OCI-LY3 (cell line): Measurements from ENCODE around the gene SIL1.

Experiments
- H2AFZ ChIP-seq: fragments of 200-600, 300-600 bp; shearing (Covaris generic); 2 replicates; pipeline ENCODE4 v1.6.0; 2014; ENCODE audit warnings: antibody characterized with exemption, low read depth, low read length
- H3K27ac ChIP-seq: fragments of 200-600, 300-600 bp; sonication (generic); 2 replicates; pipeline ENCODE4 v1.5.1; 2014; ENCODE audit warnings: mild to moderate bottlenecking, low read length, moderate library complexity, mixed read lengths
- H3K27me3 ChIP-seq: fragments of 200-600, 300-600 bp; sonication (generic); 2 replicates; pipeline ENCODE4 v1.6.1; 2014; ENCODE audit warnings: low read depth, low read length, mixed read lengths
- H3K36me3 ChIP-seq: fragments of 200-600, 300-600 bp; sonication (generic); replicated peaks from 2 replicates; pipeline ENCODE3; 2014; ENCODE audit warnings: low read depth, low read length, mixed read lengths
- H3K4me1 ChIP-seq: fragments of 300-600, 200-600 bp; sonication (generic); 2 replicates; pipeline ENCODE4 v1.6.1; 2014; ENCODE audit warnings: low read length, mixed read lengths
- H3K4me2 ChIP-seq: fragments of 200-600, 300-600 bp; sonication (generic); 2 replicates; pipeline ENCODE4 v1.6.1; 2014; ENCODE audit warnings: low read length, mixed read lengths
- H3K4me3 ChIP-seq: fragments of 300-600, 200-600 bp; sonication (generic); 2 replicates; pipeline ENCODE4 v1.5.1; 2014; ENCODE audit warnings: antibody characterized with exemption, mild to moderate bottlenecking, low read length, moderate library complexity
- H3K79me2 ChIP-seq: fragments of 300-600, 200-600 bp; shearing (Covaris generic); 2 replicates; pipeline ENCODE4 v1.6.1; 2014; ENCODE audit warnings: mild to moderate bottlenecking, low read length, mixed read lengths
- H3K9ac ChIP-seq: fragments of 300-600, 200-600 bp; shearing (Covaris generic); 2 replicates; pipeline ENCODE4 v1.6.0; 2014; ENCODE audit warnings: mild to moderate bottlenecking, low read length, moderate library complexity
- H3K9me3 ChIP-seq: fragments of 200-600, 300-600 bp; shearing (Covaris generic); 2 replicates; pipeline ENCODE4 v1.6.1; 2014; ENCODE audit warnings: low read length, mixed read lengths; ENCODE audit not compliant: insufficient read depth
- H4K20me1 ChIP-seq: fragments of 200-600, 300-600 bp; sonication (generic); 2 replicates; pipeline ENCODE4 v1.6.1; 2016; ENCODE audit warnings: low read length, mixed read lengths; ENCODE audit not compliant: insufficient read depth
- EZH2phosphoT487 ChIP-seq: fragments of 200-600 bp; shearing (Covaris generic); IDR thresholded peaks from 2 replicates; pipeline ENCODE4 v1.6.1; 2018; ENCODE audit warnings: antibody characterized with exemption, mixed run types, low read depth
- TF ChIP-seq, protein P1 (sequence below): fragments of 200-600, 300-600 bp; sonication (generic); IDR thresholded peaks from 2 replicates; pipeline ENCODE4 v1.5.1; 2014; ENCODE audit warnings: antibody characterized with exemption, low read length, low read depth

The SIL1 gene

DNA sequence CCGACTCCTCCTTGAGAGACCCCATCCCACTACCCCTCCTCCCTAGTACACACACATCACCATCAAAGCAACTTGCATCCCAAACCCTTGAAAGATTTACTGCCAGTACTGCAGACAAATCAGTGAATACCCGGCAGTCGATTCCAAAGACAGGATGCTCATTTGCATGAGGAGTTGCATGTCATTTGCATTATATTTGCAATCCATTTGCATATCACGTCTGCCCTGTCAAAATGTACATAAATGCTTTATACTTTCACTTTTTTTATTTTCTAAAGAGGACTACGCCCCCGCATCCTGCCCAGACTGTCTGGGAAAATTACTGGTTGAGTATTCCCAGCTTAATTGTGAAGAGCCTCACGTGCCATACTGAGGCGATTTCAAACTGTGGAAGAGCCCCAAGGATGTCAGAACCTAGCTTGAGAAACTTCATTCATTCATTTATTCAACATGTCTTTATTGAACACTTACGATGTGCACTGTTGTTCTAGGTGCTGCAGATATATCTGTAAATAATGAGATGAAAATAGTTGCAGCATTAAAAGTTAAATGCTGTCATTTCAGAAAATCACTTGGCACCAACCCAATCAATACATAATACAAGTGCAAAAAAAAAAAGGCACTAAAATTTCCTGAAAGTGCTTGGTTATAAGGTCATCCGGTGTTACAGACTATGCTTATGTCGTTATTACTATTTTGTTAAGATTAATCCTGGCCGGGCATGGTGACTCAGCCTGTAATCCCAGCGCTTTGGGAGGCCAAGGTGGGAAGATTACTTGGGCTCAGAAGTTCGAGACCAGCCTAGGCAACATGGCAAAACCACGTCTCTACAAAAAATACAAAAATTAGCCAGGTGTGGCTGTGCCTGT lies 17.2 kb upstream of the SIL1 start:
- Histone ChIP-seq H3K4me2 (no peak overlapping the region), H3K9ac (no peak overlapping the region), H3K27ac (no peak overlapping the region), H3K9me3 (no peaks in the 10 kb centered on the region), H3K4me3 (no peak overlapping the region), H4K20me1 (no peaks in the 10 kb centered on the region), H3K36me3 (no peaks in the 10 kb centered on the region), H3K27me3 (no peaks in the 10 kb centered on the region), H2AFZ (no peak overlapping the region), H3K79me2 (no peaks in the 10 kb centered on the region), H3K4me1 (no peaks in the 10 kb centered on the region)
- TF ChIP-seq, protein P1, sequence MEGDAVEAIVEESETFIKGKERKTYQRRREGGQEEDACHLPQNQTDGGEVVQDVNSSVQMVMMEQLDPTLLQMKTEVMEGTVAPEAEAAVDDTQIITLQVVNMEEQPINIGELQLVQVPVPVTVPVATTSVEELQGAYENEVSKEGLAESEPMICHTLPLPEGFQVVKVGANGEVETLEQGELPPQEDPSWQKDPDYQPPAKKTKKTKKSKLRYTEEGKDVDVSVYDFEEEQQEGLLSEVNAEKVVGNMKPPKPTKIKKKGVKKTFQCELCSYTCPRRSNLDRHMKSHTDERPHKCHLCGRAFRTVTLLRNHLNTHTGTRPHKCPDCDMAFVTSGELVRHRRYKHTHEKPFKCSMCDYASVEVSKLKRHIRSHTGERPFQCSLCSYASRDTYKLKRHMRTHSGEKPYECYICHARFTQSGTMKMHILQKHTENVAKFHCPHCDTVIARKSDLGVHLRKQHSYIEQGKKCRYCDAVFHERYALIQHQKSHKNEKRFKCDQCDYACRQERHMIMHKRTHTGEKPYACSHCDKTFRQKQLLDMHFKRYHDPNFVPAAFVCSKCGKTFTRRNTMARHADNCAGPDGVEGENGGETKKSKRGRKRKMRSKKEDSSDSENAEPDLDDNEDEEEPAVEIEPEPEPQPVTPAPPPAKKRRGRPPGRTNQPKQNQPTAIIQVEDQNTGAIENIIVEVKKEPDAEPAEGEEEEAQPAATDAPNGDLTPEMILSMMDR: no peak
- no peak for TF ChIP-seq EZH2phosphoT487

DNA sequence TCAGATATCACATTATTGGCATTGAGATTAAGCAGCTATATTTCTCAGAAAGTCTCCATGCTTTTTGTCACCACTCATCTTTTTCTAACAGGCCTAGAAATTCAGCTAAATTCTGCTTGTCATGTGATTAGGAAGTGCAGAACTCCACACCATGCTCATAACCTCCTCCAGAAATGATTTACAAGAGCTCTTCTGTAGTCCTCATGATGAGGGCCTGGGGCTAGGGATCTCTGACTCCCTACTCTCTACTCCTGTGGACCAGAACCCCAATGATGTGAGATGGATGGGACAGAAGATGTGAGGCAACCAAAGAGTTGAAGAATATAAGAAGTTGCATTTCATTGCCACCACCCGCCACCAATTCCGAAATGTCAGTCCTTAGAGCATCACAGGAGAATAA lies 16.5 kb upstream of the SIL1 start:
- Histone ChIP-seq H2AFZ (no peak overlapping the region), H4K20me1 (no peaks in the 10 kb centered on the region), H3K4me2 (no peak overlapping the region), H3K27me3 (no peaks in the 10 kb centered on the region), H3K4me1 (no peaks in the 10 kb centered on the region), H3K4me3 (no peak overlapping the region), H3K79me2 (no peaks in the 10 kb centered on the region), H3K27ac (no peak overlapping the region), H3K9ac (no peak overlapping the region), H3K36me3 (no peaks in the 10 kb centered on the region), H3K9me3 (no peaks in the 10 kb centered on the region)
- no peak for TF ChIP-seq EZH2phosphoT487
- TF ChIP-seq, protein P1: no peak

DNA sequence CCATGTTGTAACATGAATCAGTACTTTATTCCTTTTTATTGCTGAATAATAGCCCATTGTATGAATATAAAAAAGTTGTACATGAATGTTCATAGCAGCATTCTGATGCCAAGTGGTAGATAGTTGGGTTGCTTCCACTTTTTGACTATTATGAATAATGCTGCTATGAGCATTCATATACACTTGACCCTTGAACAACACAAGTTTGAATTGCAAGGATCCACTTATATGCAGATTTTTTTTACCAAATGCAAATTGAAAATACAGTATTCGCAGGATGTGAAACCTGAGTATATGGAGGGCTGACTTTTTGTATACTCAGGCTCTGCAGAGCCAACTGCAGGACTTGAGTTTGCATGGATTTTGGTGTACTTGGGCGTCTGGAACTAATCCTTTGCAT lies 14.7 kb upstream of the SIL1 start:
- H3K27me3 ChIP-seq: no peaks in the 10 kb centered on the region
- H4K20me1 ChIP-seq: no peaks in the 10 kb centered on the region
- H3K79me2 ChIP-seq: no peaks in the 10 kb centered on the region
- TF ChIP-seq, protein P1: no peak
- TF ChIP-seq EZH2phosphoT487: no peak
- H3K9me3 ChIP-seq: no peaks in the 10 kb centered on the region
- no peak overlapping the region for H3K27ac ChIP-seq
- no peak overlapping the region for H2AFZ ChIP-seq
- no peaks in the 10 kb centered on the region for H3K4me1 ChIP-seq
- no peak overlapping the region for H3K4me2 ChIP-seq
- no peaks in the 10 kb centered on the region for H3K36me3 ChIP-seq
- H3K9ac ChIP-seq: no peak overlapping the region
- H3K4me3 ChIP-seq: no peak overlapping the region

DNA sequence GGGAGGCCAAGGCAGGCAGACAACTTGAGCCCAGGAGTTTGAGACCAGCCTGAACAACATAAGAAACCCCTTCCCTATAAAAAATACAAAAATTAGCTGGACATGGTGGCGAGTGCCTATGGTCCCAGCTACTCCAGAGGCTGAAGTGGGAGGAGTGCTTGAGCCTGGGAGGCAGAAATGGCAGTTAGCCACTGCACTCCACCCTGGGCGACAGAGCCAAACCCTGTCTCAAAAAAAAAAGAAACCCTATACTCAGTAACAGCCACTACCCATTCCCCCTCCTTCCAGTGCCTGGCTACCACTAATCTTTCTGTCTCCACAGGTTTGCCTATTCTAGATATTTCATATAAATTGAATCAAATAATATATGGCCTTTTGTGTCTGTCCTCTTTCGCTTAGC lies 14.3 kb upstream of the SIL1 start:
- H4K20me1 ChIP-seq: no peaks in the 10 kb centered on the region
- no peak overlapping the region for H2AFZ ChIP-seq
- H3K4me2 ChIP-seq: no peak overlapping the region
- no peak overlapping the region for H3K27ac ChIP-seq
- no peaks in the 10 kb centered on the region for H3K4me1 ChIP-seq
- TF ChIP-seq EZH2phosphoT487: no peak
- TF ChIP-seq, protein P1: no peak
- H3K27me3 ChIP-seq: no peaks in the 10 kb centered on the region
- H3K9ac ChIP-seq: no peak overlapping the region
- no peak overlapping the region for H3K4me3 ChIP-seq
- H3K9me3 ChIP-seq: no peaks in the 10 kb centered on the region
- no peaks in the 10 kb centered on the region for H3K79me2 ChIP-seq
- no peaks in the 10 kb centered on the region for H3K36me3 ChIP-seq
